Measurements from ENCODE around the gene RCBTB2. TPM values are rescaled to one million over a fixed set of nuclear protein-coding genes. Genes with fewer than 3 reads are reported as not detected.

RCBTB2 gene
- total RNA-seq, 1 donor, result 10.5 TPM

DNA sequence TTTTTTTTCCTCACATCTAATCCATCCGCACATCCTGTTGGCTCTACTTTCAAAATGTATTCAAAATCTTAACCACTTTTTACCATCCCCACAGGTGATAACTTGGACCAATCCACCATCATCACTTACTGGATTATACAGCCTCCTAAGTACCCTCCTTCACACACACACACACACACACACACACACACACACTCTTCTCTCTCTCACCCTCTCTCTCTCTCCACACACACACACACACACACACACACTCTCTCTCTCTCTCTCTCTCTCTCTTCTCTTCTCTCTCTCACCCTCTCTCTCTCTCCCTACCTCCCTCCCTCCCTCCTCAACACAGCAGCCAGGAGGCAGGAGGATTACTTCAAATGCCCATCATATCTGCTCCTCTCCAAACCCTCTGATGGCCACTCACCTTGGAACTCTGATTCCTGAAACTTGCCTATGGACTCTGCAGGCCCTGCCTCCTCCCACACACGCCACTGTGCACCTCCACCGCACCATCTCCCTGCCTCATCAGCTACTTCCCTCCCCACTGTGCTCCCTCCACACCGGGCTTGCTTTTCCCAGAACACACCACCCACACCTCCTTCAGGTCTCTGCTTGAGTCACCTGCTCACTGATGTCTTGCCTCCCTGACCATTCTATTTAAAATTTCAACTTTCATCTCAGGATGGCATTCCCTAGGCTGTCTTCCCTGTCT is 39.7 kb downstream of the RCBTB2 start:
- Histone ChIP-seq H3K27ac (ENCODE audit: low read depth, low read length) (no peak overlapping the region), H3K79me2 (ENCODE audit: insufficient read depth, low read length) (no peaks in the 10 kb centered on the region), H3K4me3 (ENCODE audit: insufficient read depth, low read length) (peak overlapping the region; percentile 65), H2AFZ (ENCODE audit: low read length) (peak overlapping the region; percentile 88), H3K36me3 (ENCODE audit: insufficient read depth, low read length) (no peaks in the 10 kb centered on the region), H4K20me1 (ENCODE audit: insufficient read depth, low read length) (no peaks in the 10 kb centered on the region), H3K9me3 (ENCODE audit: low read depth, low read length) (no peaks in the 10 kb centered on the region), H3K27me3 (ENCODE audit: insufficient read depth, low read length) (no peaks in the 10 kb centered on the region), H3K4me1 (ENCODE audit: insufficient read depth, low read length) (peaks cover 23% of the 10 kb centered on the region), H3K4me2 (ENCODE audit: insufficient read depth, low read length) (peak overlapping the region; percentile 83)
- no peak for DNase-seq (ENCODE audit: insufficient read length, low spot score, missing footprints)
- TF ChIP-seq, protein P1, sequence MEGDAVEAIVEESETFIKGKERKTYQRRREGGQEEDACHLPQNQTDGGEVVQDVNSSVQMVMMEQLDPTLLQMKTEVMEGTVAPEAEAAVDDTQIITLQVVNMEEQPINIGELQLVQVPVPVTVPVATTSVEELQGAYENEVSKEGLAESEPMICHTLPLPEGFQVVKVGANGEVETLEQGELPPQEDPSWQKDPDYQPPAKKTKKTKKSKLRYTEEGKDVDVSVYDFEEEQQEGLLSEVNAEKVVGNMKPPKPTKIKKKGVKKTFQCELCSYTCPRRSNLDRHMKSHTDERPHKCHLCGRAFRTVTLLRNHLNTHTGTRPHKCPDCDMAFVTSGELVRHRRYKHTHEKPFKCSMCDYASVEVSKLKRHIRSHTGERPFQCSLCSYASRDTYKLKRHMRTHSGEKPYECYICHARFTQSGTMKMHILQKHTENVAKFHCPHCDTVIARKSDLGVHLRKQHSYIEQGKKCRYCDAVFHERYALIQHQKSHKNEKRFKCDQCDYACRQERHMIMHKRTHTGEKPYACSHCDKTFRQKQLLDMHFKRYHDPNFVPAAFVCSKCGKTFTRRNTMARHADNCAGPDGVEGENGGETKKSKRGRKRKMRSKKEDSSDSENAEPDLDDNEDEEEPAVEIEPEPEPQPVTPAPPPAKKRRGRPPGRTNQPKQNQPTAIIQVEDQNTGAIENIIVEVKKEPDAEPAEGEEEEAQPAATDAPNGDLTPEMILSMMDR (IDR thresholded peaks at IDR 0.05; ENCODE audit: extremely low read depth, low read depth, low read length), result no peak

DNA sequence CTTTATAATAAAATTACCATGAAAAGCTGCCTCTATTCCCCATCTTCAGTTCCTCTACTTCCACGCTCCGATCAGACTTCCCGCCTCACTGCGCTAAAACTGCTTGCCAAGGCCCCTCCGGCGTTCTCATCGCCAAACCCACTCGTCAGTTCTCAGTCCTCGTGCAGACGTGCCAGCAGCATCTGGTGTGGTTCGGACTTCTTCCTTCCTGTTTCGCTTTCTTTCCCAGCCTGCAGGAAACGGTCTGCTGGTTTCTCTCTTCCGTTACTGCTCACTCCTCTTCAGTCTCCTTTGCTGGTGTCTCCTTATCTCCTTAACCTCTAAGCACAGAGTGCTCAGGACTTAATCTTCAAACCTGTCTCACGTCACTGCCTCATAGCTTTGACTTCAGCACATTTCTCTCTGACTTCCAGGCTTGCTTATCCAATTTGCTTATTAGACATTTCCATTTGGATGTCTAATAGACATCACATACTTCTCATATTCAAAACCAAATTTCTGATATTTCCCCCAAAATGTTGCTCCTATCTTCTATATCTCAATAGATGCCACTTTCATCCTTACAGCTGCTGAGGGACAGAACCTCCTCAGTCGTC is 40.3 kb downstream of the RCBTB2 start:
- Histone ChIP-seq H3K27ac (ENCODE audit: low read depth, low read length) (peak overlapping the region; percentile 55), H3K4me2 (ENCODE audit: insufficient read depth, low read length) (peak overlapping the region; percentile 83), H2AFZ (ENCODE audit: low read length) (peak overlapping the region; percentile 88), H3K4me3 (ENCODE audit: insufficient read depth, low read length) (peak overlapping the region; percentile 65), H3K79me2 (ENCODE audit: insufficient read depth, low read length) (no peaks in the 10 kb centered on the region), H3K9me3 (ENCODE audit: low read depth, low read length) (no peaks in the 10 kb centered on the region), H4K20me1 (ENCODE audit: insufficient read depth, low read length) (no peaks in the 10 kb centered on the region), H3K36me3 (ENCODE audit: insufficient read depth, low read length) (no peaks in the 10 kb centered on the region), H3K27me3 (ENCODE audit: insufficient read depth, low read length) (no peaks in the 10 kb centered on the region), H3K4me1 (ENCODE audit: insufficient read depth, low read length) (peaks cover 23% of the 10 kb centered on the region)
- TF ChIP-seq, protein P1 (IDR thresholded peaks at IDR 0.05; ENCODE audit: extremely low read depth, low read depth, low read length), result no peak
- peak; percentile 86 for DNase-seq (ENCODE audit: insufficient read length, low spot score, missing footprints)

DNA sequence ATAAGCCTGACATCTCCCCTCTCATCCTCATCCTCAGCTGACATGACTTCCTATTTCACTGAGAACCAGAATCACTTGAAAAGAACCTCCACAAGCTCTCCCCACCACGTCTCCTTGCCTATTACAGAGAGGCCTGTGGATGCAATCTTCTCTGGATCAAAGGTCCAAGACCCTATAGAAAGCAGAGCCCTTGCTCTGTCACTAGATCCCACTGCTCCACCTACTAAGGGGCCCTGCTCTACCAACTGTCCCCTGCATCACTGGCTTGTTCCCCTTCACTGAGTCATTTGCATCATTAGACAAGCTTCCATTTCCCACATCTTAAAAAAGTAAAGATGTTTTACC is 40.8 kb downstream of the RCBTB2 start:
- Histone ChIP-seq H3K79me2 (ENCODE audit: insufficient read depth, low read length) (no peaks in the 10 kb centered on the region), H3K4me1 (ENCODE audit: insufficient read depth, low read length) (peaks cover 23% of the 10 kb centered on the region), H4K20me1 (ENCODE audit: insufficient read depth, low read length) (no peaks in the 10 kb centered on the region), H3K27me3 (ENCODE audit: insufficient read depth, low read length) (no peaks in the 10 kb centered on the region), H3K36me3 (ENCODE audit: insufficient read depth, low read length) (no peaks in the 10 kb centered on the region), H3K4me2 (ENCODE audit: insufficient read depth, low read length) (peak overlapping the region; percentile 83), H3K4me3 (ENCODE audit: insufficient read depth, low read length) (peak overlapping the region; percentile 65), H3K9me3 (ENCODE audit: low read depth, low read length) (no peaks in the 10 kb centered on the region), H3K27ac (ENCODE audit: low read depth, low read length) (peak overlapping the region; percentile 55), H2AFZ (ENCODE audit: low read length) (peak overlapping the region; percentile 88)
- TF ChIP-seq, protein P1 (IDR thresholded peaks at IDR 0.05; ENCODE audit: extremely low read depth, low read depth, low read length), result no peak
- DNase-seq (ENCODE audit: insufficient read length, low spot score, missing footprints), result no peak

DNA sequence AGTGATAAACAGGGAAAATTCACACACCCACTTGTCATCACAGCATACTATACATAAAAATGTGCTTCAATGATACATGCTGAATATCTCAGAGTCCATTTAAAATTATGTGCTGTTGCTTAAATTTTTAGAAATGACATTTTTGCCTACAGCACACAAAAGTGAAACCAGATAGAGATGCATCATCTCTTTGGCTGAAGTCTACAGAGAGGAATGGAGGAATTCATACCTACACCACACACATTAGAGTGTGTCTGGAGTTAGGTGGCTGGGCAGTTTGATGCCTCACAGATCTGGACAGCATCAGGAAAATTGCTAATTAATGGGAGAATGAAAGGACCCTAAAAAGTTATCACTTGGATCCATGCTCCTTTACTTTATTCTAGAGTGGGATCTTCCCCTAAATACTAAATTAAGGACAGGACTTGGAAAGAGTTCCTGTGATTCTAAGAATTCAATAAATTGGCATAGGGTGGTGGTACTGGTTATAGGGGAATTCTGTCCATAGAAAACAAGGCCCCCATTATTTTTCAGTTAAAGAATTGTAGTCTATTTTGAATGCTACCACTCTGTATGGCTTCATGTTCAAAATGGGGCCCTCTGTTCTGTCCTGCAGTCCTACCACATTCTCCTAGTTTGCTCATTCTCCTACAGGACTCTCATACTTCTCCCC is 41.3 kb downstream of the RCBTB2 start:
- peak overlapping the region; percentile 65 for H3K4me3 ChIP-seq (ENCODE audit: insufficient read depth, low read length)
- peak overlapping the region; percentile 83 for H3K4me2 ChIP-seq (ENCODE audit: insufficient read depth, low read length)

More for the DNA sequence above, 41.3 kb downstream of the RCBTB2 start:
- TF ChIP-seq, protein P1 (IDR thresholded peaks at IDR 0.05; ENCODE audit: extremely low read depth, low read depth, low read length), result no peak
- DNase-seq (ENCODE audit: insufficient read length, low spot score, missing footprints), result peak; percentile 66
- Histone ChIP-seq H2AFZ (ENCODE audit: low read length) (peak overlapping the region; percentile 88), H3K36me3 (ENCODE audit: insufficient read depth, low read length) (no peaks in the 10 kb centered on the region), H3K4me1 (ENCODE audit: insufficient read depth, low read length) (peaks cover 23% of the 10 kb centered on the region), H3K27ac (ENCODE audit: low read depth, low read length) (peak overlapping the region; percentile 55), H3K27me3 (ENCODE audit: insufficient read depth, low read length) (no peaks in the 10 kb centered on the region), H3K9me3 (ENCODE audit: low read depth, low read length) (no peaks in the 10 kb centered on the region), H4K20me1 (ENCODE audit: insufficient read depth, low read length) (no peaks in the 10 kb centered on the region), H3K79me2 (ENCODE audit: insufficient read depth, low read length) (no peaks in the 10 kb centered on the region)

All from osteoblast (primary cell).